AG04449 (cell line): ENCODE measurements around the gene MAP2K3.

Source experiments
- CTCF ChIA-PET: fragments of 350-600 bp; formaldehyde crosslinking; extraction: SDS; loops from one replicate; lab custom pipeline; 2021; ENCODE audit warnings: antibody characterized with exemption; lab: Yijun Ruan, JAX
- POLR2A ChIA-PET: fragments of 400-600, 350-600 bp; formaldehyde crosslinking; extraction: SDS; loops from one replicate; lab custom pipeline; 2020; ENCODE audit warnings: antibody characterized with exemption, inconsistent platforms; lab: Yijun Ruan, JAX
- DNase-seq: peaks from one replicate; pipeline ENCODE4 v3.0.0-alpha.2; 2010; ENCODE audit warnings: low read depth, low spot score
- H3K4me3 ChIP-seq: 2 replicates; pipeline ENCODE4 v1.5.1; 2011; ENCODE audit warnings: low read depth, mild to moderate bottlenecking, control low read depth, low read length
- TF ChIP-seq, protein P1 (sequence below): IDR thresholded peaks from one replicate; pipeline ENCODE4 v1.5.1; 2011; ENCODE audit warnings: mild to moderate bottlenecking, moderate library complexity, low read length, control low read depth, inconsistent platforms; ENCODE audit not compliant: insufficient read depth; ENCODE audit errors: missing control alignments

Gene MAP2K3

DNA sequence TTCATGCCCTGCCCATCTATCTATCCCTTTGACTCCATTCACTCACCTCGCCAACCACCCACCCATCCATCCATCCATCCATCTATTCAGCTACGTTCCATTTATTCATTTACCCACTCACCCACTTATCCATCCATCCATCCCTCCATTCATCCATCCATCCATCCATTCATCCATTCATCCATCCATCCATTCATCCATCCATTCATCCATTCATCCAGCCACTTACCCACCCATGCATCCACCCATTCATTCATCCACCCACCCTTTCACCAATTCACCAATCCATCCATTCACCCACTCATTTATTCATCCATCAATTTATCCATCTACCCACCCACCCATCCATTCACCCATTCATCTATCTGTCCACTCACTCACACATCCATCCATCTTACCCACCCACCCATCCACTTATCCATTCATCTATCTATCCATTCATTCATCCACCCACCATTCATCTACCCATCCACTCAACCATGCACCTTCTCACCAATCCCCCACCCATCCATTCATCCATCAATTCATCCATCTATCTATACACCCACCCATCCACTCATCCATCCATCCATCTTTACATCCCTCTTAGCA is 72.1 kb downstream of the MAP2K3 start:
- ChIA-PET POLR2A (no interaction called here), CTCF (no interaction called here)
- TF ChIP-seq, protein P1, sequence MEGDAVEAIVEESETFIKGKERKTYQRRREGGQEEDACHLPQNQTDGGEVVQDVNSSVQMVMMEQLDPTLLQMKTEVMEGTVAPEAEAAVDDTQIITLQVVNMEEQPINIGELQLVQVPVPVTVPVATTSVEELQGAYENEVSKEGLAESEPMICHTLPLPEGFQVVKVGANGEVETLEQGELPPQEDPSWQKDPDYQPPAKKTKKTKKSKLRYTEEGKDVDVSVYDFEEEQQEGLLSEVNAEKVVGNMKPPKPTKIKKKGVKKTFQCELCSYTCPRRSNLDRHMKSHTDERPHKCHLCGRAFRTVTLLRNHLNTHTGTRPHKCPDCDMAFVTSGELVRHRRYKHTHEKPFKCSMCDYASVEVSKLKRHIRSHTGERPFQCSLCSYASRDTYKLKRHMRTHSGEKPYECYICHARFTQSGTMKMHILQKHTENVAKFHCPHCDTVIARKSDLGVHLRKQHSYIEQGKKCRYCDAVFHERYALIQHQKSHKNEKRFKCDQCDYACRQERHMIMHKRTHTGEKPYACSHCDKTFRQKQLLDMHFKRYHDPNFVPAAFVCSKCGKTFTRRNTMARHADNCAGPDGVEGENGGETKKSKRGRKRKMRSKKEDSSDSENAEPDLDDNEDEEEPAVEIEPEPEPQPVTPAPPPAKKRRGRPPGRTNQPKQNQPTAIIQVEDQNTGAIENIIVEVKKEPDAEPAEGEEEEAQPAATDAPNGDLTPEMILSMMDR, result no peak
- no peak overlapping the region for H3K4me3 ChIP-seq
- no peak for DNase-seq

DNA sequence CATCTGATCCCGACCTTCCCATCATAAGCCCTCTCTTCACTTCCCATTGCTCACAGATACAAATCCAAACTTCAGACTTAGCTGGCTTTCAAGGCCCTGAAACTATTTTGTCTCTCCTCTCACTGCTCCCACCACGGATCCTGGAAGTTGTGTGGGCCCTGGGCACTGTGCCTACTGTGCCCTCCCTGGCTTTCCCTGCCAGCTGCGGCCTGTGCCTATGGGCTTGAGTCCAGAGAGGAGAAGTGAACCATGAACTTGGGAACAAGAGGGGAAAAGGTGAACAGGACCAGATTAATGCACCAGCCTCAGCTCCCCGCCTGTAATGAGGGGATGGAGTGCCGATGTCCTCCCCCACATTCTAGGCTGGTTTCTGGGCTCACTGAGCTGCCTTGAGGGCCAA is 72.8 kb downstream of the MAP2K3 start:
- ChIA-PET POLR2A (no interaction called here), CTCF (no interaction called here)
- DNase-seq, result no peak
- H3K4me3 ChIP-seq, result no peak overlapping the region
- TF ChIP-seq, protein P1, result no peak

DNA sequence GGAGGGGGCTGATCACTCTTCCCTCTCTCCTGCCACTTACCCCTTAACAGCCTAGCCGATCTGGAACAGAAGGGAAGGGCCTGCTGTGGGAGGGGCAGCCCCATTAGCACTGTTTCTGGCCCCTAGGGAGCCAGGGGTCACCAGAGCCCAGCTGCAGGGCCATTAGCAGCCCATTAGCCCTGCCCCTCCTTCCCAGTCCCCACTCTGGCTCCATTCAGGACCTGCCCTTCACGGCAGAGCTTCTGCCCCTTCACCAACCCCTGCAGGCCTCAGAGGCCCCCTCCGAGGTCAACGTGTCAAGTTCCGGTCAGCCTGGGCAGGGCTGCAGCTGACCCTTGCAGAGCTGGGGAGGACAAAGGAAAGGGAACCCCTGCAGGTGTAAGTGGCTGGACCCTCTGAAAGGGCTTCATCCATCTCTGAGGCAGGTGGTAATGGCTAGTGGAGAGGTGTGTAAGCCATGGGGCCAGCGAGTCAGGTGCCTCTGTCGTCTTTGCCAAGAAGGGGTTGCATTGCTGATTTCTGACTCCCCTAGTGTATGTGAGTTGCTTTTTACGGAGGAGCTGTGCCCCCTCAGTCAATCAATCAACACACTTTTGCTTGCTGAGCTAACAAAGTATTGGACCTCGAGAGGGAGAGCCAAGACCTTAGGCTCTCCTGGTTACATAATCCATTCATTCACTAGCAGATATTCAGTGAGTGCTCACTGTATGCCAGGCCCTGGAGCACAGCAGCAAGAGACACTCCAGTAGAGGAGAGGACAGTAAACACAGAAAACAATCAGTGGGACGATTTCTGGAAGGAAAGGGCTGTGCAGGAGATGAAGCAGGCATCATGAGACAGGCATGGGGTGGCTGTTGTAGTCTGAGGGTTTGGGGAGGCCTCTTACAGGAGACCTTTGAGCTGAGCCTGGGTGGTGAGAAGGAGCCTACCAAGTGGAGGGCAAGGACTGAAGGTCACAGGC is 73.5 kb downstream of the MAP2K3 start:
- H3K4me3 ChIP-seq, result no peak overlapping the region
- CTCF ChIA-PET, result interaction anchor here (0.6 kb wide), 1 partner anchor 99 kb away, joined by 3 read pairs; no protein-coding TSS in a partner anchor
- POLR2A ChIA-PET, result no interaction called here
- TF ChIP-seq, protein P1, result no peak
- no peak for DNase-seq

DNA sequence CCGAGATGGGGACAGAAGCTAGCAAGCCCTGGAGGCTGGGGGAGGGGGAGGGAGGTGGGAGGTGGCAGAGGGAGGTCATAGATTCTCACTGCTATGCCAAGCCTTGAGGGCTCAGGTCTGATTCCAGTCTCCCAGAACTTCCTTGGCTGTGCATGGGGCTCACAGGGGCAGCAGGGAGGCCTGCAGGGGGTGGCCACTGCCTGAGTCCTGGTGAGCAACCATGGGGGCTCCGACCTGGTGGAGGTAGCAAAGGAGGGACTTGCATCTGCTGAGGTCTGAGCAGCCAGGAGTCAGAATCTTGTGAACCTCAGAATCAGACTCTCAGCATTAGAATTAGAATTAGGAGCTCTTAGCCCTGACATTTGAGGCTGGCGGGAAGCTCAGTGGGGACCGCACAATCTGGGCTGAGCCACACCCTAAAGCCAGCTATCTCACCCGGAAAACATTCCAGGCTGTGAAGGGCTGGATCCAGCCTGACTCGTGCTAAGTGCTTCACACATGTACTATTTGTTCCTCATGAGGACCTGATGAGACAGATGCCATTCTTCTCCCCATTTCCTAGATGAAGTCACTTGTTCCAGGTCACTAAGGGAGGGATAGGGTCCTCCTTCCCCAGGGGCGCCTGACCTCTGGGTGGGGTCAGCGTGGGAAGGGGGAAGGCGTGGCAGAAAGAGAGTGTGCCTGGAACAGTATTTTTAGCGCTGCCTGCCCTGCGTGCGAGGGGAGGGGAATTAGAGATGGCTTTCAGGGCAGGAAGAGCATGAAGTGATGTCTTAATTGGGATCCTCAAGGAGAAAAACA is 74.4 kb downstream of the MAP2K3 start:
- no peak for DNase-seq
- POLR2A ChIA-PET, result no interaction called here
- CTCF ChIA-PET, result interaction anchor here (0.6 kb wide), 1 partner anchor 98 kb away, joined by 3 read pairs; no protein-coding TSS in a partner anchor

DNA sequence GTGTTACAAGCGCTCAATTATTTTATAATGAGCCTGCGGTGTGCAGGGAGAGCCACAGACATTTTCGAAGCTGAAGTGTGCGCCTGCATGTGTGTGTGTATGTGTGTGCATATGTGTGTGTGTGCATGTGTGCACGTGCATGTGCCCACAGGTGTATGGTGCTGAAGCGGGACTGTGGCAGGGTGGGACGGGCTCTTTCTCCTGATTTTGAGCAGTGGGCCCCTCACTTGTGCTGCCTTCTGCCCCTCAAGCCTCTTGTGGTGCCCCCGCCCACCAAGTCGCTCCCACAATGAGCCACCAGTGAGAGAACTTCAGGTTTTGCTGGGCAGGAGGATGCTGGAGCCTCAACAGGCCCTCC is 75.0 kb downstream of the MAP2K3 start:
- ChIA-PET CTCF (interaction anchor here (1.1 kb wide), 1 partner anchor 11 kb away, joined by 5 read pairs; no protein-coding TSS in a partner anchor), POLR2A (no interaction called here)
- DNase-seq, result no peak
- TF ChIP-seq, protein P1, result no peak
- H3K4me3 ChIP-seq, result no peak overlapping the region

More for the DNA sequence above, 74.4 kb downstream of the MAP2K3 start:
- TF ChIP-seq, protein P1, result no peak
- no peak overlapping the region for H3K4me3 ChIP-seq

DNA sequence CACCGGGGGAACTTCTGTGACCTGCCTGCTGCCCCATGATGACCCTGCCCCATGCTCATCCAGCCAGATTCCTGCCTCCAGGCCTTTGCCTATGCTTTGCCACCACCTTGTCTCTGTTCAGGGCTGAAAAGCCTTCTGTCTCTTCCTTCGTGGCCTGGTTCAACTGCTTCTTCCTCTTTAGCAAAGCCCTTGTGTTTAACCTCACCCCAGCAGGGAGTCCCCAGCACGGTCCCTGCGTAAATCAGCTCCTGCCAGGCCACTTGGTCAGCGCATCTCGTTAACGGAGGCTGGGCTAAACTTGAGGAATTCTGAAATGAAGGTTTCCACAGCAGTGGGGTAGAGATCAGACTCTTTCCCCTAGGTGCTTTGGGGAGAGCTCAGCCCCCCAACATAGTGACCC is 75.5 kb downstream of the MAP2K3 start:
- POLR2A ChIA-PET, result no interaction called here
- TF ChIP-seq, protein P1, result no peak
- CTCF ChIA-PET, result interaction anchor here (1.1 kb wide), 1 partner anchor 11 kb away, joined by 5 read pairs; no protein-coding TSS in a partner anchor
- H3K4me3 ChIP-seq, result no peak overlapping the region
- no peak for DNase-seq
